ENCODE data around the gene DUSP19.
A peak's percentile ranks its signal among the peaks of the same experiment; 100 is the strongest.

DNA sequence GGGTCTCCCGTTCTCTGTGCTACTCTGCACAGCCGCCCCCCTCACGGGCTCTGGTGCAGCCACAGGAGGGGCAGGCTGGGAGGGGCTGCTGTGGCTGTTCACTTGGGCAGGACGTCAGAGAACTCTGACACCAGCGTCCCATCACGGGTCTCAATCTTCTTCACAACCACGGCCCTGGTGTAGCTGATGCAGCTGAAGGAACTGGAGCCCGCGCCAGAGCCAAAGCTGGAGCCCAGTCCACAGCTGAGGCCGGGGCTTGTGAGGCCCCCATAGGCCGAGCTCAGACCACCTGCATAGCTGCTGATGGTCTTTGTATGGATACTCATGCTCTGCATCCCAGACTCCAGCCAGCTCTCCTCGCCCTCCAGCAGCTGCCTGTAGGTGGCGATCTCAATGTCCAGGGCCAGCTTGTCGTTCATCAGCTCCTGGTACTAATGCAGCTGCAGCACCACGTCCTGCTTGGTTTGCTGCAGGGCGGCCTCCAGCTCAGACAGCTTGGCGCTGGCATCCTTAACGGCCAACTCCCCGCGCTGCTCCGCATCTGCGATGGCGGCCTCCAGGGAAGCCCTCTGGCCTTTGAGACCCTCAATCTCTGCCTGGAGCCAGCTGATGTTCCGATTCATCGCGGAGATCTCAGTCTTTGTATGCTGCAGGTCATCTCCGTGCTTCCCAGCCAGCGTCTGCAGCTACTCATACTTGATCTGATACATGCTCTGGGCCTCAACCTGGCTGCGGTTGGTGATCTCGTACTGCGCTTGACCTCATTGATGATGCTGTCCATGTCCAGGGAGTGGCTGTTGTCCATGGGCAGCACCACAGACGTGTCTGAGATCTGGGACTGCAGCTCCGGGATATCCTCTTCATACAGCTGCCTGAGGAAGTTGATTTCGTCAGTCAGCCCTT, 7.4 kb upstream of the DUSP19 start:
- TF ChIP-seq, protein P1, sequence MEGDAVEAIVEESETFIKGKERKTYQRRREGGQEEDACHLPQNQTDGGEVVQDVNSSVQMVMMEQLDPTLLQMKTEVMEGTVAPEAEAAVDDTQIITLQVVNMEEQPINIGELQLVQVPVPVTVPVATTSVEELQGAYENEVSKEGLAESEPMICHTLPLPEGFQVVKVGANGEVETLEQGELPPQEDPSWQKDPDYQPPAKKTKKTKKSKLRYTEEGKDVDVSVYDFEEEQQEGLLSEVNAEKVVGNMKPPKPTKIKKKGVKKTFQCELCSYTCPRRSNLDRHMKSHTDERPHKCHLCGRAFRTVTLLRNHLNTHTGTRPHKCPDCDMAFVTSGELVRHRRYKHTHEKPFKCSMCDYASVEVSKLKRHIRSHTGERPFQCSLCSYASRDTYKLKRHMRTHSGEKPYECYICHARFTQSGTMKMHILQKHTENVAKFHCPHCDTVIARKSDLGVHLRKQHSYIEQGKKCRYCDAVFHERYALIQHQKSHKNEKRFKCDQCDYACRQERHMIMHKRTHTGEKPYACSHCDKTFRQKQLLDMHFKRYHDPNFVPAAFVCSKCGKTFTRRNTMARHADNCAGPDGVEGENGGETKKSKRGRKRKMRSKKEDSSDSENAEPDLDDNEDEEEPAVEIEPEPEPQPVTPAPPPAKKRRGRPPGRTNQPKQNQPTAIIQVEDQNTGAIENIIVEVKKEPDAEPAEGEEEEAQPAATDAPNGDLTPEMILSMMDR (IDR thresholded peaks at IDR 0.05), result peak in 1 of 4 experiments; percentile 39
- TF ChIP-seq POLR2A (IDR thresholded peaks at IDR 0.05) (no peak), EP300 (IDR thresholded peaks at IDR 0.05) (no peak), POLR2AphosphoS5 (IDR thresholded peaks at IDR 0.05) (no peak)

Data from gastroesophageal sphincter (tissue), 3 donors.